ENCODE measurements around the gene SEPTIN10. TPM values are rescaled to one million over a fixed set of nuclear protein-coding genes. Genes with fewer than 3 reads are reported as not detected.

Gene SEPTIN10
- total RNA-seq, 1 donor from 2014 or later, result 90.8 TPM

DNA sequence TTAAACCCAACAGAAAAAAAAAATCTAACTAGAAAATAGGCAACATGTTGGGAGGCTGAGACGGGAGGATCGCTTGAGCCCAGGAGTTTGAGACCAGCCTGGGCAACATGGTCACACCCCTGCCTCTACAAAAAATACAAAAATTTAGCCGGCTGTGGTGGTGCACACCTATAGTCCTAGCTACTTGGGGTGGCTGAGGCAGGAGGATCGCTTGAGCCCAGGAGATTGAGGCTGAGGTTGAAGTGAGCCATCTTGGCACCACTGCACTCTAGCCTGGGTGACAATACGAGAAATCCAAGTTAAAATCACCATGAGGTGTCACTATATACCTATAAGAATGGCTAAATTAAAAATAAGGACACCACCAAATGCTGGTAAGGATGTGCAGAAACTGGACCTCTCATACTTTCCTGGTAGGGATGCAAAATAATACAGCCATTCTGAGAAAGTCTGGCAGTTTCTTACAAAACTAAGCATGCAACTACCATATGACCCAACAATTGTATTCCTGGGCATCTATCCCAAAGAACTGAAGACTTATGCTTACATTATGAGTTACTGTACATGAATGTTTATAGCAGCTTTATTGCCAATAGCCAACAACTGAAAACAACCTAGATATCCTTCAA is 2.2 kb downstream of the SEPTIN10 start:
- H3K27me3 ChIP-seq (ENCODE audit: insufficient read depth, low read length), result no peaks in the 10 kb centered on the region
- peaks cover 50% of the 10 kb centered on the region for H3K4me1 ChIP-seq (ENCODE audit: insufficient read depth, low read length)
- Mint-ChIP-seq H3K27me3 (ENCODE audit: low read depth, unreplicated experiment) (no peaks in the 10 kb centered on the region), H3K4me3 (ENCODE audit: unreplicated experiment) (peak overlapping the region; percentile 96), H3K9me3 (ENCODE audit: unreplicated experiment) (peaks cover 2% of the 10 kb centered on the region), H3K4me1 (ENCODE audit: low read depth, unreplicated experiment) (peaks cover 32% of the 10 kb centered on the region), H3K27ac (ENCODE audit: unreplicated experiment) (peak overlapping the region; percentile 93), H3K36me3 (ENCODE audit: low read depth, unreplicated experiment) (no peaks in the 10 kb centered on the region)
- no peaks in the 10 kb centered on the region for H3K9me3 ChIP-seq (ENCODE audit: insufficient read depth, low read depth, low read length)
- no peak overlapping the region for H2AFZ ChIP-seq (ENCODE audit: low read depth, low read length)
- DNase-seq (ENCODE audit: low read depth) (peak; percentile 83), FAIRE-seq (peak; percentile 23)
- peaks cover 28% of the 10 kb centered on the region for H4K20me1 ChIP-seq (ENCODE audit: insufficient read depth, low read length)
- peaks cover 86% of the 10 kb centered on the region for H3K79me2 ChIP-seq (ENCODE audit: insufficient read depth, low read length)
- H3K4me3 ChIP-seq (ENCODE audit: insufficient read depth, low read depth, low read length), result peak overlapping the region; percentile 99
- peak overlapping the region; percentile 99 for H3K9ac ChIP-seq (ENCODE audit: low read length)
- TF ChIP-seq CTCF (IDR thresholded peaks at IDR 0.05; ENCODE audit: insufficient read depth, low read depth, low read length) (no peak), EZH2 (IDR thresholded peaks at IDR 0.05; ENCODE audit: insufficient read depth, low read length) (no peak)
- H3K27ac ChIP-seq (ENCODE audit: low read depth, low read length), result peak overlapping the region; percentile 93
- no peaks in the 10 kb centered on the region for H3K36me3 ChIP-seq (ENCODE audit: insufficient read depth, low read length)
- H3K4me2 ChIP-seq (ENCODE audit: low read length), result peak overlapping the region; percentile 96

GRCh38 chr2:109609352-109610024 is 4.3 kb downstream of the SEPTIN10 start:
- TF ChIP-seq EZH2 (IDR thresholded peaks at IDR 0.05; ENCODE audit: insufficient read depth, low read length), result no peak
- TF ChIP-seq CTCF (IDR thresholded peaks at IDR 0.05; ENCODE audit: insufficient read depth, low read depth, low read length), result no peak
- Mint-ChIP-seq H3K4me1 (ENCODE audit: low read depth, unreplicated experiment) (peaks cover 44% of the 10 kb centered on the region), H3K4me3 (ENCODE audit: unreplicated experiment) (peak overlapping the region; percentile 72), H3K36me3 (ENCODE audit: low read depth, unreplicated experiment) (no peaks in the 10 kb centered on the region), H3K27me3 (ENCODE audit: low read depth, unreplicated experiment) (no peaks in the 10 kb centered on the region), H3K27ac (ENCODE audit: unreplicated experiment) (peak overlapping the region; percentile 93), H3K9me3 (ENCODE audit: unreplicated experiment) (peaks cover 2% of the 10 kb centered on the region)
- no peaks in the 10 kb centered on the region for H3K36me3 ChIP-seq (ENCODE audit: insufficient read depth, low read length)
- peak overlapping the region; percentile 77 for H3K27ac ChIP-seq (ENCODE audit: low read depth, low read length)
- peaks cover 54% of the 10 kb centered on the region for H3K4me1 ChIP-seq (ENCODE audit: insufficient read depth, low read length)
- peak overlapping the region; percentile 79 for H3K9ac ChIP-seq (ENCODE audit: low read length)
- DNase-seq (ENCODE audit: low read depth) (peak; percentile 83), FAIRE-seq (peak; percentile 58)
- no peak overlapping the region for H2AFZ ChIP-seq (ENCODE audit: low read depth, low read length)
- peak overlapping the region; percentile 84 for H3K4me2 ChIP-seq (ENCODE audit: low read length)
- H3K27me3 ChIP-seq (ENCODE audit: insufficient read depth, low read length), result no peaks in the 10 kb centered on the region
- peak overlapping the region; percentile 44 for H3K4me3 ChIP-seq (ENCODE audit: insufficient read depth, low read depth, low read length)
- no peaks in the 10 kb centered on the region for H3K9me3 ChIP-seq (ENCODE audit: insufficient read depth, low read depth, low read length)
- H4K20me1 ChIP-seq (ENCODE audit: insufficient read depth, low read length), result peaks cover 13% of the 10 kb centered on the region
- H3K79me2 ChIP-seq (ENCODE audit: insufficient read depth, low read length), result peaks cover 87% of the 10 kb centered on the region

- Mint-ChIP-seq H3K9me3 (ENCODE audit: unreplicated experiment) (no peaks in the 10 kb centered on the region), H3K4me1 (ENCODE audit: low read depth, unreplicated experiment) (peaks cover 47% of the 10 kb centered on the region), H3K36me3 (ENCODE audit: low read depth, unreplicated experiment) (no peaks in the 10 kb centered on the region), H3K27ac (ENCODE audit: unreplicated experiment) (peak overlapping the region; percentile 29), H3K27me3 (ENCODE audit: low read depth, unreplicated experiment) (no peaks in the 10 kb centered on the region), H3K4me3 (ENCODE audit: unreplicated experiment) (peak overlapping the region; percentile 22)
- no peaks in the 10 kb centered on the region for H3K27me3 ChIP-seq (ENCODE audit: insufficient read depth, low read length)
- H3K4me3 ChIP-seq (ENCODE audit: insufficient read depth, low read depth, low read length), result no peak overlapping the region
- no peak for TF ChIP-seq CTCF (IDR thresholded peaks at IDR 0.05; ENCODE audit: insufficient read depth, low read depth, low read length)
- TF ChIP-seq EZH2 (IDR thresholded peaks at IDR 0.05; ENCODE audit: insufficient read depth, low read length), result no peak
- H3K36me3 ChIP-seq (ENCODE audit: insufficient read depth, low read length), result no peaks in the 10 kb centered on the region
- H3K4me2 ChIP-seq (ENCODE audit: low read length), result peak overlapping the region; percentile 59
- peak overlapping the region; percentile 38 for H3K9ac ChIP-seq (ENCODE audit: low read length)
- peaks cover 11% of the 10 kb centered on the region for H4K20me1 ChIP-seq (ENCODE audit: insufficient read depth, low read length)
- no peaks in the 10 kb centered on the region for H3K9me3 ChIP-seq (ENCODE audit: insufficient read depth, low read depth, low read length)
- no peak overlapping the region for H2AFZ ChIP-seq (ENCODE audit: low read depth, low read length)
- H3K27ac ChIP-seq (ENCODE audit: low read depth, low read length), result peak overlapping the region; percentile 68
- H3K79me2 ChIP-seq (ENCODE audit: insufficient read depth, low read length), result peaks cover 94% of the 10 kb centered on the region
- DNase-seq (ENCODE audit: low read depth) (peak; percentile 53), FAIRE-seq (peak; percentile 81)
- peaks cover 56% of the 10 kb centered on the region for H3K4me1 ChIP-seq (ENCODE audit: insufficient read depth, low read length)
Measured at GRCh38 chr2:109607766-109608165, 6.0 kb downstream of the SEPTIN10 start.

All from astrocyte (in vitro differentiated cells and primary cell).